Cerebellar cortex (tissue), 1 donor: ENCODE measurements around the gene GDPD4.

Experiments
- DNase-seq: peaks from one replicate; pipeline ENCODE4 v3.0.0-alpha.2; 2015; ENCODE audit warnings: low spot score

The GDPD4 gene

DNA sequence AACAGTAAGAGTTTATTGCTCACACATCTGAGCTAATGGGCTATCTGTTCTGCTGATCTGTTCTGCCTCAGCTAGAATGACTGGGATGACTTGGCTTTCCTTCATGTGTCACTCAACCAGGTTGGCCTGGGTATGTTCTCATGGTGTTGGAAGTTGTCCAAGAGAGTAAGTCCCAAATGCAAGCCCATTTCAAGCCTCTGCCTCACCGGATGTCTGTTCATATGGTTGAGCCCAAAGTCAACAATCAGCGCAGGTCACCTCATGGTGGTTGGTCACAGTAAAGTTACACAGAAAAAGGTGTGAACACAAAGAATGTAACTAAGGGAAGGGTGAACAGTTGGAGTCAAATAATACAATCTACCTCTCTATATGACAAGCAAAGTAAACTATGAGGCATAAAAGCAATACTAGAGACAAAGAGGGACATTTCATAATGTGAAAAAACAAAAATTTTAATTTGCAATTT, 1.9 kb downstream of the GDPD4 start:
- no peak for DNase-seq

DNA sequence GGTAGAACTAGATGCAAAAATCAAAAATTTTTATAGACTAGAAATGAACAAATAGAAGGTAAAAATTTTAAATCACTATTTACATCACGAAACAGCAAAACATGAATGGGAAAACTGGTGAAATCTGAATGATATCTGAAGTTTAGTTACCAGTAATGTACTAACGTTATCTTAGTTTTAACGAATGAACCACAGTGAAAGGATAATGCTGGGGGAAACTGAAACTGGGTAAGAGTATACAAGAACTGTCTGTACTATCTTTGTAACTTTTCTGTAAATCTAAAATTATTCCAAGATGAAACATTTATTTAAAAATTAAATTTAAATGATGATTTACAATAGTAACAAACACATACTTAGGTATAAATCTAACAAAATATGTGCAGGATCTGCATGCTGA, 7.4 kb downstream of the GDPD4 start:
- DNase-seq, result no peak

DNA sequence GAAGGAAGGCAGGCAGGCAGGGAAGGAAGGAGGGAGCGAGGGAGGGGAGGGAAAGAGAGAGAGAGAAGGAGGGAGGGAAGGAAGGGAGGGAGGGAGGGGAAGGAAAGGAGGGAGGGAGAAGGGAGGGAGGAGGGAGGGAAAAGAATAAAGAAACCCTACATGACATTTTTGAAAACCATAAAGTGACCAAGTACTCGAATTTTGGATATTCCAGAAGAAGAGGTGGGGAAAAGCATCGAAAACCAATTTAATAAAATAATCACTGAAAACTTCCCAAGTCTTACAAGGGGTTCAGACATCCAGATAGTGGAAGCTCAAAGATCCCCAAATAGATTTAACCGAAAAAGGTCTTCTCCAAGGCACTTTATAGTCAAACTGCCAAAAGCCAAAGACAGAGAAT, 11.7 kb downstream of the GDPD4 start:
- no peak for DNase-seq

DNA sequence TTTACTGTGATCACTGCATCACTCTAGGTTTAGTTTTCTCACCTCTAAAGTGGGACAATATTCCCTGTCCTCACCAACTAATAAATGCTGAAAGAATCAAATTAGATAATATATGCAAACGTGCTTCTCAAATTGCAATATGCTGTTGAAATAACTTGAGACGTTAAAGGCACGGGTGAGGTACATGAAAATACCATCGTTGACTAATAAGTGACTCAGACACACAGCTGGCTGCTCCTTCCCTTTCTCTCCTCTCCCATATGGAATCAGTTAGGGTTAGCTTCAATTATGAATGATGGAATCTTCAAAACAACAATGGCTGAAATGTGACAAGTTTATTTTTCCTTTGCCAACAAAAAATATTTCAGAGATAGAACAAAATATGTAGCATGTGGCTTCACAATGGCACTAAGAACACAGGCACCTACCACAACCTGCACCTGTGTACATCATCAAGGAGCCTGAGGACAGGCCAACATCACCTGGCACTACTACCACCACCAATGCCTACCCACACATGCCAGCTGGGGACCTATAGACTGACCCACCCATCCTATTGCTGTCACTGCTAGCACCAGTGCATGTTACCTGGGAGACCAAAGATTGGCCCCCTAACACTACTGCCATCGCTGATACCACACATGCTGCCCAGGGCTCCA, 13.7 kb downstream of the GDPD4 start:
- DNase-seq, result no peak

DNA sequence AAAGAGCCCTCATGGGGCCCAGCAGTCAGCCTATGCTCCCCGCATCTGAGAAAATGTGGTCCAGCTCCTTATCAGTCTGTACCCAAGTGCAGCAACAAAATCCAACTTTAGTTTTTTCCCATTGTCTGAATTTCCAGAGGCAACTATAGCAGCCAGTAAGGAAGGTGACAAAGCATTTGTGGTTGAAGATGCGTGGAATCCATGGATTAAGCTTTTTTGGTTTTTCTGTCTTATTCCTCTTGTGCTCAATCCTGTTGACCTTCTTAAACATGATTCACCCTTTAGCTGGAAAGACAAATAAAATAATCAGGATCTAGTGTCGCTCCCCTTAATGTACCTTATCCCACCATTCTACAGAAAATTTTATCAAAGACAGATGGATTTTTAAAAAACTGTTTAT, 14.3 kb downstream of the GDPD4 start:
- no peak for DNase-seq

DNA sequence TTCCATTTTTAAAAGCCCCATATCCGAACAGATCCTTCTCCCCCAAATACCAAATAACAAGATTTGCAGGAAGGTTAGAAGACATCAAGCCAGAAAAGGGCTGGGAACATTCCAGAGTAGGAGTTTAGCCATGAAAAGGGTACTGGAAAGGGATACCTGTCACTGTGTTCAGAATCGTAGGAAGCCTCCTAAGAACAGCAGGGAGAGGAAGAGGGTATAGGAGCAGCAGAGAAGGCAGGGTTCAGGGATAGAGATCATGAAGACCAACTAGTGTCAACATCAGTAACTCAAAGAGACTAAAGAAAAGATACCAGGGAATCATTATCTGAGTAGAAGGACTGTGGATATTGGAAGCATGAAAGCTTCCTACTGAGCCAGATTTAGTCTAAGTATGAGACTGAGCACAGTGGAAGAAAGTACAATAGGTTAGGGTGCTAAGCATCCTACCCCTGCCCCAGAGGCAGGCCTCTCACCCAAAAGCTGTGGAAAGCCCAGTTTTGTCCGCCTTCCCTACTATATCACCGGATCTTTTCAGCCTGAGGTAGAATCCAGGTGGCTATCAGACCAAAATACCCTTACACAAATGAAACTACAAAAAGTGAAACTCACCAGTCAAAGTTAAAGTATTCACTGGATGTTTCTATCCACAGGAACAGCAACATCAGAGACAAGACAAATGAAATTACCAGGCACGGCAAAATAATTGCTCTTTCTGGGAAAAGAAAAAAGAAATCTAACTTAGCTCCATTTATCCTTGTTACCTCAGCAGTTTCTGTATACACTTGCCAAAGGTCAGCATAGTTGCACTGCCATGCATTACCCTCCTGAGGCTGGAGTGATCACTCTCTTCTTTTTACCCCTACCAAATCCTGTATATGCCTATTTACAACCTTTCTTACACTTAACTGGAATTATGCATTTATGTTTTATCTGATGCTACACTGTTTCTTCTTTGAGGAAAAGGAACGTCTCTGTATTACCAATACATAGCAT, 16.7 kb downstream of the GDPD4 start:
- no peak for DNase-seq

DNA sequence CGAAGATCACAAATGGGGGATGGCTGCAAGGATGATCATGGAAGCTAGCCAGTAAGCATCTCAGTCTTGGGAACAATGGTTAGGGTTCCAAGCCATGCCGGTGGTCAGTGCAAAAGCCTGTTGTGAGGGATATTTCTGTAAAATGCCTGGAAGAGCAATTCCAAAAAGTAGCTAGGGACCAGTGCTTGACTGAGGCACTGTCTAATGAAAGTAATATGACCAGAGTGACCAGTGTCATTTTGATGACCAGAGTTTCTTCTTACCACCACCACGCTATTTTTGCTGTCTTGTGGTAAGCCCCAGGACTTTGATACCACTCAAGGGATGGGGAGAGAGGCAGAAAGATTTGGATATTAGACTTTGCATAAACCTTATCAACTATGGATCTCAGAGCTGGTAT, 18.4 kb downstream of the GDPD4 start:
- no peak for DNase-seq

DNA sequence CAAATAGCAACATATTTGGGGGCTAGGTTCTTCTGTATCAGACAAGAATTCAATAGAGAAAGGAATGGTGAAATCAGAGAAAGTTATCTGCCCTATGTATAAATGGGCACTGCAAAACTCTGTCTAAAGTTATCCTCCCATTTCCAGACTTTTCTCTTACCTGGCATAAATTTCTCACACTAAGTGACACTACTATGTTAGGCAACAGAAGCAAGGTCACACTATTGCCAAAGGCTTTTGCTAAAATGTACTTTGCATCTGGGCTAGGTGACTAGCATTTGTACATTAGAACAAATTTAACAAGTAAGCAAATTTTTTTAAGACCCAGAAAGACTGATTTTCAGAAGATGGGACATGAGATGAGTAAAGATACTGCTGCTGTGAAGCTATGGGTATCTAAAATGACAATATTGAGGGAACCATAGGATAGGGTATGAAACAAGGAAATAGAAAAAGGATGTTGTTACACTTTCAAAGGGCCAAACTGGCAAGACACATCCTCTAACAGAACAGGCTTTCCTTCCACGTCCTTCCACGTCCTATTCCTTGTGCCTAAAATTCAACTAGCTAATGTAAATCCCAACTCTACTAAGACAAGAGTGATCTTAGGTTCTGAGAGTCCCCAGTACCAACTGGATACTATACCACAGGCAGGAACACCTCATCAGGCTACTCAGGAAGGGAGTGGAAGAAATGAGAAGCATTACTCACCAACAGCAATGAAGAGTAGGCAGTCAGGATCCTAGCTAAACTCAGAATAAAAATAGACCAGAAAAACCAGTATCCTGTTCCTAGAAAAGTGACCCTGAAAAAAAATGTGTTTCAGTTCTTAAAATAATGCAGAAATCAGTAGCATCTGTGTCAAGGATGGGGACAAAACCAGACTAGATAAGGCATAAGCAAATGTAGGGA, 22.6 kb downstream of the GDPD4 start:
- no peak for DNase-seq

DNA sequence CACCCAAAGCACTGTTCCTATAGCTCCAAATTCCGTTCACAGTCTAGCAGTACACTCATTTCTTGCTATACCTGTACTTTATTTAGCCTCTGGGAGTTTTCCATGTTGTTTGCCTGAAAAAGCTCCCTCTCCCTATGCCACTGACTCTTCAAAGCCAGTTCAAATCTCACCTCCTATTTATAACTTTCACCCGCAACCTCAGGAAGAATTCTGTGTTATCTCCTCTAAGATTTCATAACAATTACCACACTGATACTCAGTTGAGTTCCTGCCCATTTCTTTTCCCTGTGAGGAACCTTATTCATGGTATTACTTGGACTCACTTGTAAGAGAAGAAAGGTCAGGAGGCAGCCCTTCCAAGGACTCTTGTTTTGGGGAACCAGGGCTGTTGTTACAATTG, 25.2 kb downstream of the GDPD4 start:
- no peak for DNase-seq

DNA sequence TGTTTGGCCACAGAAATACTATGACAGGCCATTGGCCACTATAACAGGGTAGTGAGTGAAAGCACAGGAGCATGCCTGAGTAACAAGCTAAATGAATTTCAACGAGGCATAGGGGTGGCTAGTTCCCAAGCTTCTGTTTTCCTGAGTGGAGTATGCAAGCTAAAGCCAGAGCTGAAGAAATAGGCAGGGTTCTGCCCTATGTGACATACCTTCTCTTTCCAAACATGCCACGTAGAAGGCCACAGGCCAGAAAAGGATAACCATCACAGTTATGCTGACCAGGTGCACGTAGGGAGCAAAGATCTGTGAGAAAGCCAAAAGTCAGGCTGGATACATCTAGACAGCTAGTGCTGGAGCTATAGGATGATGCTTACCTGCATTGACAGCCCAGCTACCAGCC, 30.6 kb downstream of the GDPD4 start:
- no peak for DNase-seq

DNA sequence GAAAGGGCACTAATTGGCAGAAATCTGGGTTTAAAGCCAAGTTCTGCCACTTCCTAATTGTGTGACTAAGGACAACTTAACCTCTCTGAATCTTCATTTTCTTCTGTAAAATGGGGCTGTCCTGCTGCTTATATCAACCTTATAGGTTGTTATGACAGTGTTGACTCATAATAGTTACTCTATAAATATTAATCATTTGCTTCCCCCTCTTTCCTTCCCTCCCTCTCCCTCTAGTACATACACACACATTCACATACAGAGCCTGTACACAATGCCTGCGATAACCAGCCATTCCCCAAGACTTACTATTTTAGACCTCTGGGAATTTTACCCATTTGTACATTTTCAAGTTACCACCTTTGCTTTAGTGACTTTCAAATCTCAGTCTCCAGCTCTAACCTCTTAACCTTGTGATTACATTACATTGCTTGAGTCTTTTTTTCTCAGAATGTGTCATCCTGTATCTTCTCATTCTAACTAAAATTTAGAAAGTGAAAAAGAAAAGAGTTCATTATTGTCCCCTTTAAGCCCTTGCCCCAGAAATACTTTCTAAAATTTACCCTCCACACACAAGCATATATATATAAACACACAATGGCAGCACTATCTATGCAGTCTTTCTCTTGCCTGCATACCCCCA, 31.9 kb downstream of the GDPD4 start:
- DNase-seq, result no peak

DNA sequence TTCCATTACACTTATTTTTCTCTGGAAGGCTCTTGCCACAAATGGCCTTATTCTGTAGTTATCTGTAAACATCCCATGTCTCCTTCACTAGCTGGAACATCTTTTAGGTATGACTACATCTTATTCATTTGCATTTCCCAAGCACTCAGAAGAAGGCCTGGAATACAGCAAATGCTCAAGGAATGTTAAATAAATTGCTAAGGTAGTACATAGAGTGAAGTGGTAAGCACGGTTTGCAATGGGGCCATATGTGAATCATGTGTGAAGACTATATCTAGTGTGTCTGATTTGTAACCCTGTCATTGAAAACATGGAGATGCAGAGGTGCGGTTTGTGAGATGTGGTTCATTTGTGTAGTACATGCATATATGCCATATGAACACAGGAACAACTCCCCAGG, 33.5 kb downstream of the GDPD4 start:
- DNase-seq, result no peak

DNA sequence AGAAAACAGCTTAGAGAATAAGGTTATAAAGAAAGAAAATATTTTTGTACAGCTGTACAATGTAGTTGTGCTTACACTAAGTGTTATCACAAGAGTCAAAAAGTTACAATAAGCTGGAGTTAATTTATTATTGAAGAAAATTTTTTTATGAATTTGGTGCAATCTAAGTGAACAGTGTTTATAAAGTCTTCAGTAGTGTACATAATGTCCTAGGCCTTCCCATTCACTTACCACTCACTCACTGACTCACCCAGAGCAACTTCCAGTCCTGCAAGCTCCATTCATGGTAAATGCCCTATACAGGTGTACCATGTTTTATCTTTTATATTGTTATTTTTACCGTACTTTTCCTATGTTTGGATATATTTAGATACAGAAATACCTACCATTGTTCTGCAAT, 34.7 kb downstream of the GDPD4 start:
- DNase-seq, result no peak

DNA sequence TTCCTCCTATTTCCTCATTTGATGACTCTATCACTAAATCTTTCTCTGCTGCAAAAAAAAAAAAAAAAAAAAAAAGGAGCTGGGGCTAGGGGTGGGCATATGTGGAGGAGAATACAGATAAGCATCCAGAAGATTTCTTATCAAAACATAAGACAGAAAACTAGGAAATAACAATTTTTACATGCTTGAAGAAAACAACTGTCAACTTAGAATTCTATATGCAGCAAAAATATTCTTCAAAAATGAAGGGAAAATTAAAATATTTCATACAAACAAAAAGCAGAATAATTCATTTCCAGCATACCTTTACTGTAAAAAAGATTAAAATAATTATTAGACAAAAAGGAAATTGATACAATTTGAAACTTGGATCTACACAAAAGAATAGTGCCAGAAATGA, 38.7 kb downstream of the GDPD4 start:
- DNase-seq, result no peak

DNA sequence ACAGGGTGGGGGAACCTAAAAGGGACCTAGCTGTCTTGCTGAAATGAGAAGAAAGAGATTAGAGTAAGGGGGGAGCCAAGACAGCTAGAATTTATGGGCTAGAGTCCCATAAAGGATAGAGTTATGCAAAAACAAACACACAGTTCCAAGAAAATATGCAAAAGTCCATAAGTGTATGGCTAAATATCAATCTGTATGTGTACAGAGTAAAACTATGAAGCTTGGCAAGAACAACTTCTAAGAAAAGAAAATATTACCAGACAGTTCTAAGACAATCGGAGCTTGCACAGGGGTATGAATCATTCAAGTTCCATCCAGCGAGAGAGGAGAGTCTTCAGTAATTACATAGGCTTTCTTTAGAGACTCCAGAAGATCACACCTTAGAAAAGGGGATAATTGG, 41.8 kb downstream of the GDPD4 start:
- no peak for DNase-seq

DNA sequence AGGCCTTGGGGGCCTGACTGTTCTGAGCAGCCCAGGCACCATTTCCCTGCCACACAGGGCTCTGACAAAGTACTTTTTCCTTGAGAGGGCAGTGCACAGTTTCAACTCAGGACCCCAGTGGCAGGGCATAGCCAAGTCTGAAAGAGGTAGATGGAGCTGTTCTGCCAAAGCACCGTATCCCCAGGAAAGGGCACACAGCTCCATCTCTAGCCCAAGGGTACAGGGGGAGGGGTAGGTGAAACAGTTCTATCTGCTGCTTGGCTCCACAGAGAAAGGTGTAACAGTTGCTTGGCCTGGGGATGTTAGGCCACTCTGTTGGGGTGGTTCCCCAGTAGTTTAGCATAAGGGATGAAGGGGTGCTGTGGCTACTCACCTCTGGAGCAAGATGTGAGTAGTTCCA, 47.8 kb downstream of the GDPD4 start:
- no peak for DNase-seq

DNA sequence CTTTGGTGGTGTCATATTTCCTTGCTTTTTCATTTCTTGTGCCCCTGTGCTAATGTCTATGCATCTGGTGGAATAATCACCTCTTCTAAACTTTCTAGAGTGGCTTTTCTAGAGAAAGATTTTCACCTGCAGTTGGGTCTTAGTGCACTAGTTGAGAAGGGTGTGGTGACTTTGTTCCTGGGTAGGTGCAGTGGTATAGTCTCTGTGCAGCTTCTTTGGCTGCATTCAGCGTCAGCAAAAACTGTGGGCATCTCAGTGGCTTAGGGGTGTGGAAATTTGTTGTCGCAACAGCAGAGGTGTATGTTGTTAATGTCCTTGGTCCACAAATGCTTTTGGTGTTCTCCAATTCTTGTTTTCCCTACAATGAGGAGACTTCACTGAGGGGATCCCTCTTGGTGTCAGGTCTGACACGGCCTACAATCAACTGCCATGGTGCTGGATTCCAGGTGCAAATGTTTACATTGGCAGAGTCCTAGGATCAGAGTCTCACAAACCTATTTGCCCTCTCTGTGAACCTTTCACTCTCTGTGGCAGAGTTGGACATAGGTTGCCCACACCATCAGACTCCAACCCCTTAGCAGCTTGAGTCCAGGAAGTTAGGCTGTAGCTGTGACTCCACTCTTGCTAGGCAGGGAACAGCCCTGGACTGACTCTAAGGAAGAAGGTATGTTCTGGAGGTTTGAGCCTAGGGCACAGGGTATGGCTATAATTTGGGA, 48.8 kb downstream of the GDPD4 start:
- DNase-seq, result no peak

DNA sequence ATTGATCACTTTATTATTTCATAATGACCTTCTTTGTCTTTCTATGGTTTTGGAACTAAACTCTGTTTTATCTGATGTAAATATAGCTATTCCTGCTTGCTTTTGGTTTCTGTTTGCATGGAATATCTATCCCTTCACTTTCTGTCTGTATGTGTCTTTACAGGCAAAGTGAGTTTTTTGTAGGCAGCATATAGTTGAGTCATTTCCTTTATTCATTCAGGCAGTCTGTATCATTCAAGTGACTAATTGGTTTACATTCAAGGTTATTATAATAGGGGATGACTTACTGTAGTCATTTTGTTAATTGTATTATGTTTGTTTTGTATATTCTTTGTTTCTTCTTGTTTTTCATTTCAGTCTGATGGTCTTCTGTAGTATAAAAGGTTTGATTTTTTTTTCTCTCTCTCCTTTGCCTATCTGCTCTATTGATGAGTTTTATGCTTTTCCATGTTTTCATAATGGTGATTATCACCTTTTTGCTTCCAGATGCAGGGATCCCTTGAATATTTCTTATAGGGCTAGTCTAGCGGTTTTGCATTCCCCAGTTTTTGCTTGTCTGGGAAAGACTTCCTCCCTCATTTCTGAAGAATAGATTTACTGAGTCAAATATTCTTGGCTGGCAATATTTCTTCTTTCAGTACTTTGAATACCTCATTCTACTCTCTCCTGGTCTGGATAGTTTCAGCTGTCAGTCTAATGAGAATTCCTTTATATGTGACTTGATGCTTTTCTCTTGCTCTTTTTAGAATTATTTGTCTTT, 50.4 kb downstream of the GDPD4 start:
- no peak for DNase-seq

DNA sequence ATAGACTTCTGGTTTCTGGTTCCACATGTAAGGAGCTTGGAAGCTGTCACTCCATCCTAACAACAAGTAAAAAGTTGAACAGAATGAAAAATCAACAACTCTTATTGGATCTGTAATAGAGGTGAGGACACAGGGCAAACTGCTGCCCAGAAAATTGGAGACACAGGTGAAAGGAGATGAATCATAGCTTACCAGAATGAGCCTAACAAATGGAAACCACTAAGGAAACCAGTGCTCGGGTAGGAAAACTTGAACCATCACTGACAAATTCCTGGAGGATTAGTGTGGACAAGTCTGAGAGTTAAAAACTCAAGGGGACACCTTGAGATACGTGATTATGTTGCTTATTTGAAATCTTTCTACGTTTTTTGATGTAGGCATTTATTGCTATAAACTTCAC, 52.1 kb downstream of the GDPD4 start:
- no peak for DNase-seq

DNA sequence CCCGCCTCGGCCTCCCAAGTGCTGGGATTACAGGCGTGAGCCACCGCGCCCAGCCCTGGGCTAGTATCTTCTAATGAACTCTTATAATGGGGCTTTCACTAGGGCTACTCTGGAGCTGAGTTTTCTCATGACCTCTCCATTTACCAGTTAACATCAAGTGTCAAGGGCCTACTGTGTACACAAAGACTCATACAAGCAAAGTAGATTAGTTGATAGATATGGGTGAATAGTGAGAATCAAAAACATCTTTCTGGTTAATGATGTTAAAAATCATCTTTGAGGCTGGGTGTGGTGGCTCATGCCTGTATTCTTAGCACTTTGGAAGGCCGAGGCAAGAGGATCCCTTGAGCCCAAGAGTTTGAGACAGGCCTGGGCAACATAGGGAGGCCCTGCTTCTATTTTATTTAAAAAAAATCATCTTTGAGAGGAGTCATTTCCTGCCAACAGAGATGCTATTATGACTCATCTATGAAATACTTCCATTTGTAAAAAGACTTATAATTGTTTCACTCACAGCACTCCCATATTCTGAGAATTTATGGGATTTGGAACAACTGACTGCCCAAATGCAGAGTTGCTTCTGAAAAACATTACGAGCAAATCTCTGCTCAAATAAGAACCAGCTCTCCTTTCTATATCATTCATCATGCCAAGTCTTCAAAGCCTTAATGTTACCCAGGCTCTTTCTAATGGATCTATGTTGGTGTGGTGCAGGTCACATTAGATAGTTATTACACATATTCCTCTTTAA, 57.0 kb downstream of the GDPD4 start:
- DNase-seq, result no peak
